GM12878 (cell line): ENCODE data around the gene LCORL. TPM values are rescaled to one million over a fixed set of nuclear protein-coding genes. Genes with fewer than 3 reads are reported as not detected.

Experiments
- ATAC-seq: fragments of 200-7000 bp; cut with Tn5 transposase; 3 replicates; pipeline ENCODE4 v1.9.1; 2020; ENCODE audit warnings: mild to moderate bottlenecking, moderate library complexity
- BruUV-seq: library from RNA; stranded (reverse); fragments of 400-500 nt; replicated peaks from 2 replicates; lab custom pipeline; 2021; lab: Mats Ljungman, UMichigan
- CTCF ChIA-PET: fragments of 300-600 bp; sonication (Branson Sonifier 250); formaldehyde crosslinking; extraction: SDS; loops from one replicate; lab custom pipeline; 2021; ENCODE audit warnings: inconsistent platforms; lab: Yijun Ruan, JAX
- POLR2A ChIA-PET: fragments of 350-600 bp; formaldehyde crosslinking; extraction: SDS; loops from one replicate; lab custom pipeline; 2021; ENCODE audit warnings: inconsistent platforms; lab: Charles Lee
- RAD21 ChIA-PET: fragments of 300-600 bp; sonication (Branson Sonifier 250); formaldehyde crosslinking; loops from one replicate; lab custom pipeline; 2023; ENCODE audit warnings: antibody characterized with exemption; ENCODE audit not compliant: unreplicated experiment; lab: Charles Lee
- SMC1A ChIA-PET: fragments of 300-600 bp; sonication (Branson Sonifier 250); formaldehyde crosslinking; loops from one replicate; lab custom pipeline; 2023; ENCODE audit not compliant: unreplicated experiment, uncharacterized antibody; lab: Charles Lee
- DNase-seq: peaks from one replicate; pipeline ENCODE4 v3.0.0-alpha.2; 2011; ENCODE audit warnings: low read depth, low spot score
- FAIRE-seq: peaks from 3 replicates; lab custom pipeline; 2011; peaks lifted over from hg19 to GRCh38; lab: Jason Lieb, UNC
- H2AFZ ChIP-seq: 2 replicates; pipeline ENCODE4 v1.6.0; 2011; ENCODE audit warnings: low read depth, low read length, control low read depth; ENCODE audit not compliant: control insufficient read depth
- H3K27ac ChIP-seq: 2 replicates; pipeline ENCODE4 v1.5.1; 2011; ENCODE audit warnings: control low read depth; ENCODE audit not compliant: control insufficient read depth, insufficient read depth
- H3K27me3 ChIP-seq, 2 experiments: replicated peaks in 1 of 2; 2 replicates each; pipeline versions ENCODE4 v1.6.0 to v1.6.1; 2011; ENCODE audit warnings: low read length in 1 of 2; ENCODE audit not compliant: control insufficient read depth in 2 of 2, insufficient read depth in 2 of 2
- H3K36me3 ChIP-seq, 2 experiments: 2 replicates each; pipeline ENCODE4 v1.5.1; 2011; ENCODE audit warnings: low read length in 1 of 2; ENCODE audit not compliant: control insufficient read depth in 2 of 2, insufficient read depth in 2 of 2
- H3K4me1 ChIP-seq: 2 replicates; pipeline ENCODE4 v1.6.1; 2011; ENCODE audit warnings: mild to moderate bottlenecking, low read length, moderate library complexity, mixed read lengths; ENCODE audit not compliant: control insufficient read depth, insufficient read depth
- H3K4me2 ChIP-seq: 2 replicates; pipeline ENCODE4 v1.6.0; 2011; ENCODE audit warnings: control low read depth; ENCODE audit not compliant: control insufficient read depth, insufficient read depth
- H3K4me3 ChIP-seq: fragments of 200-600 bp; sonication (generic); 2 replicates; pipeline ENCODE4 v1.5.1; 2016
- H3K79me2 ChIP-seq: 2 replicates; pipeline ENCODE4 v1.6.0; 2011; ENCODE audit warnings: low read length; ENCODE audit not compliant: control insufficient read depth, insufficient read depth
- H3K9ac ChIP-seq: 2 replicates; pipeline ENCODE4 v1.8.0; 2011; ENCODE audit warnings: low read length, control low read depth, mixed read lengths; ENCODE audit not compliant: control insufficient read depth, insufficient read depth
- H3K9me3 ChIP-seq: replicated peaks from 3 replicates; pipeline ENCODE4 v1.5.1; 2011; ENCODE audit warnings: mild to moderate bottlenecking, low read length; ENCODE audit not compliant: control insufficient read depth, insufficient read depth
- H4K20me1 ChIP-seq: 2 replicates; pipeline ENCODE4 v1.6.0; 2011; ENCODE audit not compliant: control insufficient read depth, insufficient read depth
- ASH2L ChIP-seq: fragments of 300-600, 200-600 bp; sonication (generic); IDR thresholded peaks from 2 replicates; pipeline ENCODE4 v1.6.1; 2017; ENCODE audit warnings: low read depth, mild to moderate bottlenecking, borderline replicate concordance
- BACH1 ChIP-seq: fragments of 450-650 bp; IDR thresholded peaks from 2 replicates; pipeline ENCODE4 v1.6.1; 2017; ENCODE audit warnings: mild to moderate bottlenecking, borderline replicate concordance
- BHLHE40 ChIP-seq, 2 experiments: fragments of 450-650 bp in 1 of 2; IDR thresholded peaks; 2 replicates each; pipeline ENCODE4 v1.6.1; 2011 to 2017; ENCODE audit warnings: low read depth in 2 of 2, borderline replicate concordance in 1 of 2, improper control_type of control experiment in 1 of 2, low read length in 1 of 2, mild to moderate bottlenecking in 1 of 2
- HDAC2 ChIP-seq: fragments of 200-600 bp; sonication (generic); IDR thresholded peaks from 2 replicates; pipeline ENCODE4 v1.6.1; 2017
- HSF1 ChIP-seq: fragments of 150-350 bp; IDR thresholded peaks from 2 replicates; pipeline ENCODE4 v1.6.1; 2014; ENCODE audit warnings: mild to moderate bottlenecking, low read depth, low read length
- IKZF2 ChIP-seq, 2 experiments: fragments of 450-650 bp; IDR thresholded peaks; 2 replicates each; pipeline ENCODE4 v1.6.1; 2017; ENCODE audit warnings: mild to moderate bottlenecking in 2 of 2, moderate library complexity in 2 of 2
- JUNB ChIP-seq: IDR thresholded peaks from 2 replicates; pipeline ENCODE4 v1.6.1; 2016; ENCODE audit warnings: antibody characterized with exemption, mild to moderate bottlenecking
- MEF2A ChIP-seq: IDR thresholded peaks from 2 replicates; pipeline ENCODE4 v1.6.1; 2011; ENCODE audit warnings: low read depth, mild to moderate bottlenecking, low read length, moderate library complexity; ENCODE audit not compliant: insufficient read depth
- MEF2B ChIP-seq: fragments of 450-650 bp; IDR thresholded peaks from 2 replicates; pipeline ENCODE4 v1.6.1; 2018; ENCODE audit warnings: mild to moderate bottlenecking, moderate library complexity; ENCODE audit not compliant: partially characterized antibody, poor library complexity, severe bottlenecking
- NFYA ChIP-seq: IDR thresholded peaks from 2 replicates; pipeline ENCODE4 v1.6.1; 2011; ENCODE audit warnings: low read depth, mild to moderate bottlenecking, low read length, improper control_type of control experiment, borderline replicate concordance
- RAD21 ChIP-seq: IDR thresholded peaks from 2 replicates; pipeline ENCODE4 v1.6.1; 2011; ENCODE audit warnings: mild to moderate bottlenecking, low read depth, low read length, moderate library complexity; ENCODE audit not compliant: insufficient read depth
- RELA ChIP-seq: fragments of 450-650 bp; IDR thresholded peaks from 2 replicates; pipeline ENCODE4 v1.8.0; 2014; ENCODE audit warnings: borderline replicate concordance; ENCODE audit not compliant: partially characterized antibody
- RFX5 ChIP-seq: IDR thresholded peaks from 2 replicates; pipeline ENCODE4 v1.6.1; 2011; ENCODE audit warnings: low read depth, low read length, improper control_type of control experiment
- RUNX3 ChIP-seq: IDR thresholded peaks from 2 replicates; pipeline ENCODE4 v1.6.1; 2012; ENCODE audit warnings: low read length, inconsistent platforms
- SPI1 ChIP-seq: IDR thresholded peaks from 2 replicates; pipeline ENCODE4 v1.6.1; 2011; ENCODE audit warnings: low read depth, mild to moderate bottlenecking, low read length, moderate library complexity, borderline replicate concordance; ENCODE audit not compliant: insufficient read depth
- USF1 ChIP-seq: IDR thresholded peaks from 2 replicates; pipeline ENCODE4 v1.6.1; 2011; ENCODE audit warnings: borderline replicate concordance, low read depth, mild to moderate bottlenecking, moderate library complexity, mixed read lengths, low read length; ENCODE audit not compliant: insufficient read depth; ENCODE audit errors: extremely low read length
- ZBTB11 ChIP-seq: fragments of 450-650 bp; formaldehyde crosslinking; IDR thresholded peaks from 2 replicates; pipeline ENCODE4 v1.5.0; 2022; ENCODE audit warnings: mild to moderate bottlenecking, missing genetic modification characterization
- ZSCAN29 ChIP-seq: fragments of 450-650 bp; IDR thresholded peaks from 2 replicates; pipeline ENCODE4 v1.6.1; 2017; ENCODE audit warnings: mild to moderate bottlenecking, moderate library complexity
- WGBS: methylation state at CpG from one replicate; pipeline ENCODE4 v1.1.6; 2016; ENCODE audit warnings: low lambda C conversion rate; ENCODE audit not compliant: insufficient replicate concordance, insufficient coverage; ENCODE audit errors: missing lambda C conversion rate; 5-methylcytosine and 5-hydroxymethylcytosine counted together
- in situ Hi-C: fragments of 300-500 bp; cut with MboI; formaldehyde crosslinking; loops from 9 replicates; pipeline ENCODE4 v1.14.3; 2018; ENCODE audit warnings: mixed read lengths
- intact Hi-C: fragments of 100-400 bp; cut with micrococcal nuclease; formaldehyde crosslinking; loops from one replicate; pipeline ENCODE4 v1.14.2; 2022; ENCODE audit not compliant: unreplicated experiment
- polyA plus RNA-seq, 11 experiments: library from polyadenylated mRNA; depleted of rRNA in 4 of 11; unstranded in 6 of 11; stranded (reverse) in 5 of 11; fragments of >200 nt; fragmentation: Nextera tagmentation in 4 of 11; fragmentation: Illumina TruSeq in 1 of 11; extraction: Ambion mirVana in 4 of 11; extraction: Trizol in 1 of 11; gene quantifications; 1 replicate in 1 of 11; 2 replicates in 10 of 11; pipeline versions ENCODE4 v1.2.1 to v1.2.3, GENCODE V29; 2011 to 2016; ENCODE audit warnings: inconsistent platforms in 2 of 11, missing spikeins in 2 of 11, low read depth in 1 of 11
- total RNA-seq, 4 experiments: library from RNA; depleted of rRNA in 3 of 4; stranded (reverse); fragments of >200 nt in 3 of 4; fragmentation: Illumina TruSeq in 1 of 4; extraction: Trizol in 1 of 4; gene quantifications; 2 replicates each; pipeline versions ENCODE4 v1.2.1 to v1.2.3, GENCODE V29; 2013 to 2021

Gene LCORL
- total and polyA plus RNA-seq, 10 of the 15 experiments (the other 5 are each of a cell fraction or from before 2014, with no cell fraction given), result 2.2 to 9.8 (median 5.9) TPM

GRCh38 chr4:17797808-17798207, 223.7 kb downstream of the LCORL start:
- RAD21 ChIA-PET, result interaction anchor here (0.9 to 1.4 kb wide), 2 partner anchors 14 to 19 kb away, joined by 3 to 5 read pairs; no protein-coding TSS in a partner anchor
- POLR2A ChIA-PET, result interaction anchor here (1.3 kb wide), 1 partner anchor 12 kb away, joined by 6 read pairs; the partner anchor contains the start of gene DCAF16

More at GRCh38 chr4:17797808-17798207, 223.7 kb downstream of the LCORL start:
- 100% methylated on average over 1 of the region's 1 CpG for WGBS
- FAIRE-seq, result no peak
- SMC1A ChIA-PET, result interaction anchor here (1.0 to 2.1 kb wide), 4 partner anchors 9 to 249 kb away, joined by 3 to 8 read pairs (median 5); no protein-coding TSS in a partner anchor
- intact Hi-C loops (no loop called here), in situ Hi-C loops (no loop called here)
- CTCF ChIA-PET, result interaction anchor here (1.0 to 4.0 kb wide), 5 partner anchors 10 to 249 kb away, joined by 3 to 41 read pairs (median 4); partner anchors contain the start of genes DCAF16 and NCAPG
- Histone ChIP-seq H3K9ac (no peak overlapping the region), H3K27ac (0 out of 2 replicates have a peak overlapping the region, but pooled peaks have one; percentile 2), H3K27me3 (no peaks in the 10 kb centered on the region), H2AFZ (no peak overlapping the region), H3K79me2 (no peaks in the 10 kb centered on the region), H3K9me3 (no peaks in the 10 kb centered on the region; the same call in 2 of the 3 replicates), H4K20me1 (no peaks in the 10 kb centered on the region), H3K4me2 (no peak overlapping the region), H3K4me1 (no peaks in the 10 kb centered on the region), H3K4me3 (no peak overlapping the region; the same call in 1 of the 2 replicates), H3K36me3 (peaks cover 0 to 3% of the 10 kb centered on the region in 2 experiments; a peak in 1 of 4 replicates)
- no TSS peak for BruUV-seq
- peak; percentile 57 for ATAC-seq
- TF ChIP-seq HDAC2 (no peak), IKZF2 (IDR thresholded peaks at IDR 0.05) (0 out of 4 replicates have a peak, but pooled peaks have one; percentile 17 to 20), RAD21 (no peak), RUNX3 (peak; percentile 50), MEF2A (peak; percentile 74; the same call in 1 of the 2 replicates), RELA (no peak), ZBTB11 (no peak), RFX5 (no peak), JUNB (peak; percentile 27; the same call in 1 of the 2 replicates), ASH2L (no peak), HSF1 (no peak), USF1 (no peak), BACH1 (no peak), ZSCAN29 (no peak), MEF2B (peak; percentile 26), BHLHE40 (IDR thresholded peaks at IDR 0.05; ENCODE audit: borderline replicate concordance in 1 of 2, low read depth in 2 of 2, low read length in 1 of 2) (no peak), SPI1 (no peak), NFYA (no peak)
- DNase-seq, result no peak
